ENCODE results near the gene TTBK1. TPM values are rescaled to one million over a fixed set of nuclear protein-coding genes. Genes with fewer than 3 reads are reported as not detected.

TTBK1 gene
- polyA plus RNA-seq, 1 of the 3 experiments (the other 2 are of a cell fraction), result 0.94 TPM

DNA sequence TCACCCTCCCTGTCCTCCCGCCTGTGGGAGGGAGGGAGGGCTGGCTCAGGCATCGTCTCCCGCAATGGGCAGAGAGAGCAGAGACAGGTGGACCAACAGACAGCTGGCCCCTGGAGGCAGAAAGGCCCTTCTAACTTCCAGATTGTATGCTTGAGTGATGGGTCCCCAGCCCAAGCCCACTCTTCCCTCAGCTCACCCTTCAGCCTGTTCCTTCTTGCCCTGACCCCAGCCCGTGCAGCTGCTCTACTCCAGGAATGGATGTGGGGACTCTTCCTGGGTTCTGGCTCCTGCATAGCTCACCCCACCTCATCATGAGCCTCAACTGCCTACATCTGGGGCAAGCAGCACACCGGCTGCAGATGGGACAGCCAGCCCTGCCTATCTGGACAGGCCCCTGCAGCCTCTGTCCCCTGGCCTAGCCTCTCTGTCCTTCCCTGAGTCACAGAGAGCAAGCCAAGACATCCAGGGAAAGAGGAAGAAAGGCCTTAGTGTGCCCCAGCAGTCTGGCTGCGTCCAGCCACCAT lies 43.2 kb downstream of the TTBK1 start (continued):
- TF ChIP-seq, protein P1, sequence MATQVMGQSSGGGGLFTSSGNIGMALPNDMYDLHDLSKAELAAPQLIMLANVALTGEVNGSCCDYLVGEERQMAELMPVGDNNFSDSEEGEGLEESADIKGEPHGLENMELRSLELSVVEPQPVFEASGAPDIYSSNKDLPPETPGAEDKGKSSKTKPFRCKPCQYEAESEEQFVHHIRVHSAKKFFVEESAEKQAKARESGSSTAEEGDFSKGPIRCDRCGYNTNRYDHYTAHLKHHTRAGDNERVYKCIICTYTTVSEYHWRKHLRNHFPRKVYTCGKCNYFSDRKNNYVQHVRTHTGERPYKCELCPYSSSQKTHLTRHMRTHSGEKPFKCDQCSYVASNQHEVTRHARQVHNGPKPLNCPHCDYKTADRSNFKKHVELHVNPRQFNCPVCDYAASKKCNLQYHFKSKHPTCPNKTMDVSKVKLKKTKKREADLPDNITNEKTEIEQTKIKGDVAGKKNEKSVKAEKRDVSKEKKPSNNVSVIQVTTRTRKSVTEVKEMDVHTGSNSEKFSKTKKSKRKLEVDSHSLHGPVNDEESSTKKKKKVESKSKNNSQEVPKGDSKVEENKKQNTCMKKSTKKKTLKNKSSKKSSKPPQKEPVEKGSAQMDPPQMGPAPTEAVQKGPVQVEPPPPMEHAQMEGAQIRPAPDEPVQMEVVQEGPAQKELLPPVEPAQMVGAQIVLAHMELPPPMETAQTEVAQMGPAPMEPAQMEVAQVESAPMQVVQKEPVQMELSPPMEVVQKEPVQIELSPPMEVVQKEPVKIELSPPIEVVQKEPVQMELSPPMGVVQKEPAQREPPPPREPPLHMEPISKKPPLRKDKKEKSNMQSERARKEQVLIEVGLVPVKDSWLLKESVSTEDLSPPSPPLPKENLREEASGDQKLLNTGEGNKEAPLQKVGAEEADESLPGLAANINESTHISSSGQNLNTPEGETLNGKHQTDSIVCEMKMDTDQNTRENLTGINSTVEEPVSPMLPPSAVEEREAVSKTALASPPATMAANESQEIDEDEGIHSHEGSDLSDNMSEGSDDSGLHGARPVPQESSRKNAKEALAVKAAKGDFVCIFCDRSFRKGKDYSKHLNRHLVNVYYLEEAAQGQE (IDR thresholded peaks at IDR 0.05; ENCODE audit: low read depth, low read length), result no peak
- TF ChIP-seq, protein P2, sequence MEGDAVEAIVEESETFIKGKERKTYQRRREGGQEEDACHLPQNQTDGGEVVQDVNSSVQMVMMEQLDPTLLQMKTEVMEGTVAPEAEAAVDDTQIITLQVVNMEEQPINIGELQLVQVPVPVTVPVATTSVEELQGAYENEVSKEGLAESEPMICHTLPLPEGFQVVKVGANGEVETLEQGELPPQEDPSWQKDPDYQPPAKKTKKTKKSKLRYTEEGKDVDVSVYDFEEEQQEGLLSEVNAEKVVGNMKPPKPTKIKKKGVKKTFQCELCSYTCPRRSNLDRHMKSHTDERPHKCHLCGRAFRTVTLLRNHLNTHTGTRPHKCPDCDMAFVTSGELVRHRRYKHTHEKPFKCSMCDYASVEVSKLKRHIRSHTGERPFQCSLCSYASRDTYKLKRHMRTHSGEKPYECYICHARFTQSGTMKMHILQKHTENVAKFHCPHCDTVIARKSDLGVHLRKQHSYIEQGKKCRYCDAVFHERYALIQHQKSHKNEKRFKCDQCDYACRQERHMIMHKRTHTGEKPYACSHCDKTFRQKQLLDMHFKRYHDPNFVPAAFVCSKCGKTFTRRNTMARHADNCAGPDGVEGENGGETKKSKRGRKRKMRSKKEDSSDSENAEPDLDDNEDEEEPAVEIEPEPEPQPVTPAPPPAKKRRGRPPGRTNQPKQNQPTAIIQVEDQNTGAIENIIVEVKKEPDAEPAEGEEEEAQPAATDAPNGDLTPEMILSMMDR (IDR thresholded peaks at IDR 0.05), result no peak
- TF ChIP-seq RCOR1 (IDR thresholded peaks at IDR 0.05; ENCODE audit: low read length), result no peak

DNA sequence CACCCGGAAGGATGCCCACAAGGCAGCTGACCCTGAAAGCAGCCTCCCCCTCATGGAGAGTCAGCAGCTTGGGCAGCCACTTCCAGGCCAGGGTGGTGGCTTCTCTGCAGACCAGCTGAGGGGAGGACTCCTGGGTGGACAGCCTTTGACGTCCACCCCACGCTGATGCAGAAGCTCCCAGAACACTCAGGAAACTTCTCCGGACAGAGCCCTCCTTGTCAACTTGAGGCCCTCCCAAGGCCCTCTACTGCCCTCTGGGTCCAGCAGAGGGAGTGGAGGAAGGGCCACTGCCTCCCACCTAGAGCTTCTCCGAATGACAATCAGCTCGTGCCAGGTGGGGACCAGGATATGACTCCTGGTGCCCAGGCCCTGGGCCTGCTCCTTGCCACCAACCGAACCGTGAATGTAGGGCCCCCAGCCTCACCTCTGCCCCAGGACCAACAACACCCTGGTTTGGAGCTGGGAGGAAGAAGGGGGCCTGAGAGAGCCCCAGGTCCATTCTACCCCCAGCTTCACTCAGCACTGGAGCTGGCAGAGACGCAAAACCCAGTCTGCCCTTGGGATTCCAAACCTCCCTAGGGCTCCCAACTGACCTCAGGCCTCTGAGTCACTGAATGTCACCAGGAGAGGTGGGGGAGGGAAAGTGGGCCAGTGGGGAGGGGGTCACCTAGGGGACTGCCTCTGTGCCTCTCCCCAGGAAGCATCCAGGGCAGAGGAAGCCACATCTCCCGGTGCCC lies 43.9 kb downstream of the TTBK1 start:
- Histone ChIP-seq H3K9me3 (no peaks in the 10 kb centered on the region), H3K9ac (no peak overlapping the region), H3K4me1 (ENCODE audit: control insufficient read depth in 1 of 2, insufficient read depth in 2 of 2, low read depth in 1 of 2, low read length in 1 of 2) (no peaks in the 10 kb centered on the region), H3K27me3 (ENCODE audit: insufficient read depth) (no peaks in the 10 kb centered on the region), H2AFZ (ENCODE audit: low read depth) (no peak overlapping the region), H3K79me2 (ENCODE audit: insufficient read depth) (no peaks in the 10 kb centered on the region), H3F3A (replicated peaks; ENCODE audit: insufficient read depth) (no peaks in the 10 kb centered on the region), H4K20me1 (ENCODE audit: insufficient read depth) (no peaks in the 10 kb centered on the region), H3K4me2 (no peak overlapping the region), H3K27ac (ENCODE audit: low read depth in 2 of 2, low read length in 1 of 2) (no peak overlapping the region), H3K9me2 (no peaks in the 10 kb centered on the region), H3K36me3 (replicated peaks in 1 of 2; ENCODE audit: control insufficient read depth in 1 of 2, insufficient read depth in 2 of 2, low read length in 1 of 2) (no peaks in the 10 kb centered on the region), H3K4me3 (ENCODE audit: low read depth in 2 of 2, low read length in 1 of 2) (no peak overlapping the region)
- WGBS (ENCODE audit: low lambda C conversion rate), result 88% methylated on average over 4 of the region's 10 CpGs
- TF ChIP-seq SMC3 (IDR thresholded peaks at IDR 0.05; ENCODE audit: low read depth, low read length) (peak; percentile 8; the same call in 1 of the 2 replicates), YY1 (IDR thresholded peaks at IDR 0.05; ENCODE audit: low read depth) (no peak)
- TF ChIP-seq, protein P2 (IDR thresholded peaks at IDR 0.05), result peak; percentile 17; the same call in 1 of the 2 replicates
- TF ChIP-seq, protein P3, sequence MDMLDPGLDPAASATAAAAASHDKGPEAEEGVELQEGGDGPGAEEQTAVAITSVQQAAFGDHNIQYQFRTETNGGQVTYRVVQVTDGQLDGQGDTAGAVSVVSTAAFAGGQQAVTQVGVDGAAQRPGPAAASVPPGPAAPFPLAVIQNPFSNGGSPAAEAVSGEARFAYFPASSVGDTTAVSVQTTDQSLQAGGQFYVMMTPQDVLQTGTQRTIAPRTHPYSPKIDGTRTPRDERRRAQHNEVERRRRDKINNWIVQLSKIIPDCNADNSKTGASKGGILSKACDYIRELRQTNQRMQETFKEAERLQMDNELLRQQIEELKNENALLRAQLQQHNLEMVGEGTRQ (IDR thresholded peaks at IDR 0.05; ENCODE audit: borderline replicate concordance, low read depth, low read length), result no peak
- ChIA-PET POLR2A (no interaction called here), CTCF (interaction anchor here (1.3 to 2.7 kb wide), 2 partner anchors 10 to 58 kb away, joined by 3 to 8 read pairs; no protein-coding TSS in a partner anchor)
- no peak for DNase-seq
